H9 (cell line): ENCODE results near the gene HOXB6. TPM values are rescaled to one million over a fixed set of nuclear protein-coding genes. Genes with fewer than 3 reads are reported as not detected.

Experiments used
- DNase-seq: peaks from one replicate; pipeline ENCODE4 v3.0.0-alpha.2; 2017
- H2AFZ ChIP-seq: one replicate; pipeline ENCODE4 v1.6.1; 2013; ENCODE audit warnings: mild to moderate bottlenecking, low read length, control low read depth, moderate library complexity
- H2AK5ac ChIP-seq: 2 replicates; pipeline ENCODE4 v1.6.1; 2013; ENCODE audit warnings: low read length, control low read depth, mixed read lengths; ENCODE audit not compliant: insufficient read length
- H2BK120ac ChIP-seq: one replicate; pipeline ENCODE4 v1.6.1; 2013; ENCODE audit warnings: low read depth, mild to moderate bottlenecking, low read length, control low read depth, inconsistent platforms; ENCODE audit not compliant: poor library complexity, severe bottlenecking
- H2BK12ac ChIP-seq: 2 replicates; pipeline ENCODE4 v1.6.1; 2013; ENCODE audit warnings: low read length, control low read depth, mixed read lengths, low read depth; ENCODE audit not compliant: insufficient read length
- H2BK15ac ChIP-seq: 2 replicates; pipeline ENCODE4 v1.6.1; 2013; ENCODE audit warnings: low read depth, low read length, control low read depth
- H2BK20ac ChIP-seq: one replicate; pipeline ENCODE4 v1.6.1; 2013; ENCODE audit warnings: low read depth, mild to moderate bottlenecking, low read length, control low read depth, inconsistent platforms; ENCODE audit not compliant: poor library complexity, severe bottlenecking
- H2BK5ac ChIP-seq: 2 replicates; pipeline ENCODE4 v1.6.1; 2013; ENCODE audit warnings: low read length, control low read depth, mixed read lengths; ENCODE audit not compliant: insufficient read length
- H3K14ac ChIP-seq: 2 replicates; pipeline ENCODE4 v1.6.1; 2013; ENCODE audit warnings: low read length, control low read depth; ENCODE audit not compliant: insufficient read depth
- H3K18ac ChIP-seq: 2 replicates; pipeline ENCODE4 v1.6.1; 2013; ENCODE audit warnings: low read depth, mild to moderate bottlenecking, mixed read lengths, low read length, control low read depth; ENCODE audit not compliant: insufficient read length
- H3K23ac ChIP-seq: 2 replicates; pipeline ENCODE4 v1.6.1; 2013; ENCODE audit warnings: low read length, control low read depth, mixed read lengths, low read depth; ENCODE audit not compliant: insufficient read length
- H3K23me2 ChIP-seq: 2 replicates; pipeline ENCODE4 v1.6.1; 2013; ENCODE audit warnings: low read depth, mild to moderate bottlenecking, mixed read lengths, low read length, control low read depth; ENCODE audit not compliant: insufficient read length, poor library complexity, severe bottlenecking
- H3K27ac ChIP-seq: 2 replicates; pipeline ENCODE4 v1.5.1; 2013; ENCODE audit warnings: low read length, control low read depth, mixed read lengths, low read depth; ENCODE audit not compliant: insufficient read length
- H3K27me3 ChIP-seq: 2 replicates; pipeline ENCODE4 v1.6.1; 2013; ENCODE audit warnings: low read length, control low read depth, inconsistent platforms; ENCODE audit not compliant: insufficient read depth
- H3K4ac ChIP-seq: 2 replicates; pipeline ENCODE4 v1.6.1; 2013; ENCODE audit warnings: low read depth, mild to moderate bottlenecking, control low read depth, inconsistent platforms, low read length, moderate library complexity
- H3K4me1 ChIP-seq: 2 replicates; pipeline ENCODE4 v1.6.1; 2013; ENCODE audit warnings: low read length, control low read depth, inconsistent platforms; ENCODE audit not compliant: insufficient read depth
- H3K4me2 ChIP-seq: 2 replicates; pipeline ENCODE4 v1.6.1; 2013; ENCODE audit warnings: low read length, control low read depth, mixed read lengths; ENCODE audit not compliant: insufficient read length, insufficient read depth
- H3K56ac ChIP-seq: 2 replicates; pipeline ENCODE4 v1.6.1; 2013; ENCODE audit warnings: low read depth, mild to moderate bottlenecking, mixed read lengths, low read length, control low read depth; ENCODE audit not compliant: insufficient read length
- H3K79me1 ChIP-seq: 2 replicates; pipeline ENCODE4 v1.6.1; 2013; ENCODE audit warnings: low read depth, mild to moderate bottlenecking, moderate library complexity, low read length, control low read depth, inconsistent platforms; ENCODE audit not compliant: insufficient read depth, poor library complexity, severe bottlenecking
- H3K79me2 ChIP-seq: 2 replicates; pipeline ENCODE4 v1.6.1; 2013; ENCODE audit warnings: low read length, control low read depth, inconsistent platforms; ENCODE audit not compliant: insufficient read depth
- H3K9ac ChIP-seq: 2 replicates; pipeline ENCODE4 v1.6.1; 2013; ENCODE audit warnings: low read length, control low read depth, mixed read lengths; ENCODE audit not compliant: insufficient read length; ENCODE audit errors: extremely low read depth
- H3K9me3 ChIP-seq: one replicate; pipeline ENCODE4 v1.6.1; 2013; ENCODE audit warnings: low read depth, low read length, inconsistent platforms; ENCODE audit not compliant: control insufficient read depth
- H3T11ph ChIP-seq: one replicate; pipeline ENCODE4 v1.6.1; 2013; ENCODE audit warnings: mild to moderate bottlenecking, low read length, control low read depth, inconsistent platforms
- H4K20me1 ChIP-seq: one replicate; pipeline ENCODE4 v1.6.1; 2013; ENCODE audit not compliant: control insufficient read depth, insufficient read length, insufficient read depth
- H4K5ac ChIP-seq: 2 replicates; pipeline ENCODE4 v1.6.1; 2013; ENCODE audit warnings: low read depth, mild to moderate bottlenecking, mixed read lengths, low read length, control low read depth; ENCODE audit not compliant: insufficient read length
- H4K8ac ChIP-seq: replicated peaks from 2 replicates; pipeline ENCODE4 v1.6.1; 2013; ENCODE audit warnings: low read length, control low read depth, mixed read lengths, low read depth; ENCODE audit not compliant: insufficient read length
- H4K91ac ChIP-seq: 2 replicates; pipeline ENCODE4 v1.6.1; 2013; ENCODE audit warnings: low read depth, mild to moderate bottlenecking, moderate library complexity, mixed read lengths, low read length, control low read depth; ENCODE audit not compliant: insufficient read length
- H3K27ac Mint-ChIP-seq, 3 experiments: 2 replicates in 2 of 3; 3 replicates in 1 of 3; pipeline ENCODE4 v1.8.0; 2020 to 2021; ENCODE audit warnings: mixed read lengths in 3 of 3, mild to moderate bottlenecking in 1 of 3, moderate library complexity in 1 of 3
- H3K27me3 Mint-ChIP-seq: 2 replicates; pipeline ENCODE4 v1.8.0; 2021; ENCODE audit warnings: low read depth, mild to moderate bottlenecking, moderate library complexity, mixed read lengths
- H3K36me3 Mint-ChIP-seq, 3 experiments: 2 replicates in 2 of 3; 3 replicates in 1 of 3; pipeline ENCODE4 v1.8.0; 2020 to 2021; ENCODE audit warnings: low read depth in 3 of 3, mixed read lengths in 3 of 3; ENCODE audit not compliant: insufficient read depth in 1 of 3
- H3K4me1 Mint-ChIP-seq, 2 experiments: 2 replicates each; pipeline ENCODE4 v1.8.0; 2020; ENCODE audit warnings: mixed read lengths in 2 of 2
- H3K4me3 Mint-ChIP-seq, 2 experiments: 2 replicates in 1 of 2; 3 replicates in 1 of 2; pipeline ENCODE4 v1.8.0; 2020 to 2021; ENCODE audit warnings: mild to moderate bottlenecking in 2 of 2, mixed read lengths in 2 of 2, moderate library complexity in 1 of 2
- H3K9me3 Mint-ChIP-seq, 2 experiments: 2 replicates in 1 of 2; 3 replicates in 1 of 2; pipeline ENCODE4 v1.8.0; 2020; ENCODE audit warnings: mild to moderate bottlenecking in 2 of 2, mixed read lengths in 2 of 2, moderate library complexity in 1 of 2
- CTCF ChIP-seq: fragments of 200-600 bp; sonication (generic); conservative IDR thresholded peaks from 3 replicates; pipeline ENCODE4 v1.8.0; 2021; ENCODE audit warnings: antibody characterized with exemption, mild to moderate bottlenecking
- WGBS: extraction: QIAGEN DNeasy Blood & Tissue Kit; methylation state at CpG from one replicate; pipeline ENCODE4 v1.1.7; 2013; ENCODE audit warnings: missing lambda C conversion rate, low lambda C conversion rate, mixed read lengths; ENCODE audit not compliant: insufficient read length; ENCODE audit errors: extremely low coverage; 5-methylcytosine and 5-hydroxymethylcytosine counted together
- total RNA-seq: library from RNA; stranded (reverse); gene quantifications from 2 replicates; pipeline ENCODE4 v1.2.1, GENCODE V29; 2021

The HOXB6 gene
- total RNA-seq, 1 experiment from 2014 or later: not detected

GRCh38 chr17:48591255-48592056, 13.3 kb downstream of the HOXB6 start:
- no peak overlapping the region for H3K27ac ChIP-seq
- H2BK20ac ChIP-seq: no peak overlapping the region
- H3K36me3 Mint-ChIP-seq: no peaks in the 10 kb centered on the region
- no peak overlapping the region for H2AK5ac ChIP-seq
- no peak overlapping the region for H4K91ac ChIP-seq
- H3K23ac ChIP-seq: no peak overlapping the region
- H2AFZ ChIP-seq: no peak overlapping the region
- no peak overlapping the region for H3K27ac Mint-ChIP-seq
- no peak overlapping the region for H2BK120ac ChIP-seq
- no peak overlapping the region for H3K4me2 ChIP-seq
- no peak overlapping the region for H3K4ac ChIP-seq
- H2BK12ac ChIP-seq: no peak overlapping the region
- WGBS: no CpG with 5 or more reads among the region's 10 CpGs
- peaks cover 3 to 21% of the 10 kb centered on the region in 2 experiments for H3K4me1 Mint-ChIP-seq
- no peak overlapping the region for H4K8ac ChIP-seq
- peaks cover 7 to 13% of the 10 kb centered on the region in 2 experiments; a peak in 3 of 5 replicates for H3K9me3 Mint-ChIP-seq
- H3K79me1 ChIP-seq: no peaks in the 10 kb centered on the region
- TF ChIP-seq CTCF: no peak
- H3K18ac ChIP-seq: no peak overlapping the region
- H3T11ph ChIP-seq: no peak overlapping the region
- no peaks in the 10 kb centered on the region for H3K23me2 ChIP-seq
- H3K56ac ChIP-seq: no peak overlapping the region
- no peaks in the 10 kb centered on the region for H3K79me2 ChIP-seq
- no peaks in the 10 kb centered on the region for H3K9me3 ChIP-seq
- no peak overlapping the region for H2BK5ac ChIP-seq
- peaks cover 100% of the 10 kb centered on the region for H3K27me3 Mint-ChIP-seq
- no peak overlapping the region for H4K5ac ChIP-seq
- no peak overlapping the region for H3K14ac ChIP-seq
- no peak overlapping the region for H3K4me3 Mint-ChIP-seq
- no peak for DNase-seq
- H3K4me1 ChIP-seq: no peaks in the 10 kb centered on the region
- no peaks in the 10 kb centered on the region for H4K20me1 ChIP-seq
- no peak overlapping the region for H3K9ac ChIP-seq
- H3K27me3 ChIP-seq: peaks cover 99% of the 10 kb centered on the region
- H2BK15ac ChIP-seq: no peak overlapping the region
